ENCODE results near the gene DENND5A. TPM values are rescaled to one million over a fixed set of nuclear protein-coding genes. Genes with fewer than 3 reads are reported as not detected.

The DENND5A gene
- total RNA-seq, 4 donors from 2014 or later: 60.0 to 199 (median 99.4) TPM

GRCh38 chr11:9133956-9134355, 131.2 kb downstream of the DENND5A start:
- DNase-seq: no peak
- no peaks in the 10 kb centered on the region for H3K9me3 ChIP-seq
- no peak overlapping the region for H3K27ac ChIP-seq
- H3K4me1 ChIP-seq: no peaks in the 10 kb centered on the region
- no peaks in the 10 kb centered on the region for H3K36me3 ChIP-seq
- intact Hi-C loops (cut with DNase I; ENCODE audit: low total_unique reads): loop anchor here (10.0 kb wide), 1 partner anchor 119 kb away; no protein-coding TSS in a partner anchor
- no peak overlapping the region for H3K4me3 ChIP-seq
- no peaks in the 10 kb centered on the region for H3K27me3 ChIP-seq
- no peak for TF ChIP-seq CTCF (IDR thresholded peaks at IDR 0.05)
- TF ChIP-seq POLR2A (IDR thresholded peaks at IDR 0.05): no peak

- Histone ChIP-seq H3K4me3 (no peak overlapping the region), H3K27me3 (no peaks in the 10 kb centered on the region), H3K27ac (no peak overlapping the region), H3K9me3 (no peaks in the 10 kb centered on the region), H3K36me3 (no peaks in the 10 kb centered on the region), H3K4me1 (no peaks in the 10 kb centered on the region)
- DNase-seq: no peak
- intact Hi-C loops (cut with DNase I; ENCODE audit: low total_unique reads): loop anchor here (10.0 kb wide), 1 partner anchor 118 kb away; no protein-coding TSS in a partner anchor
- no peak for TF ChIP-seq CTCF (IDR thresholded peaks at IDR 0.05)
- no peak for TF ChIP-seq POLR2A (IDR thresholded peaks at IDR 0.05)
Measured at GRCh38 chr11:9132203-9132878, 132.8 kb downstream of the DENND5A start.

- no peaks in the 10 kb centered on the region for H3K27me3 ChIP-seq
- intact Hi-C loops (cut with DNase I; ENCODE audit: low total_unique reads): loop anchor here (10.0 kb wide), 1 partner anchor 115 kb away; no protein-coding TSS in a partner anchor
- no peaks in the 10 kb centered on the region for H3K36me3 ChIP-seq
- DNase-seq: no peak
- no peak overlapping the region for H3K4me3 ChIP-seq
- no peaks in the 10 kb centered on the region for H3K9me3 ChIP-seq
- TF ChIP-seq POLR2A (IDR thresholded peaks at IDR 0.05) (no peak), CTCF (IDR thresholded peaks at IDR 0.05) (no peak)
- no peaks in the 10 kb centered on the region for H3K4me1 ChIP-seq
- no peak overlapping the region for H3K27ac ChIP-seq
Measured at GRCh38 chr11:9130297-9130696, 134.9 kb downstream of the DENND5A start.

GRCh38 chr11:9126636-9127035, 138.5 kb downstream of the DENND5A start:
- intact Hi-C loops (cut with DNase I; ENCODE audit: low total_unique reads): no loop called here
- no peak for DNase-seq
- no peak overlapping the region for H3K27ac ChIP-seq

More at GRCh38 chr11:9126636-9127035, 138.5 kb downstream of the DENND5A start:
- Histone ChIP-seq H3K4me3 (no peak overlapping the region), H3K9me3 (no peaks in the 10 kb centered on the region), H3K27me3 (no peaks in the 10 kb centered on the region), H3K36me3 (no peaks in the 10 kb centered on the region), H3K4me1 (no peaks in the 10 kb centered on the region)
- no peak for TF ChIP-seq POLR2A (IDR thresholded peaks at IDR 0.05)
- TF ChIP-seq CTCF (IDR thresholded peaks at IDR 0.05): no peak
